Panc1 (cell line): ENCODE results near the gene FLVCR2.

Experiments used
- POLR2AphosphoS5 ChIP-seq: IDR thresholded peaks from 2 replicates; pipeline ENCODE4 v1.6.1; 2012; ENCODE audit warnings: mild to moderate bottlenecking, low read depth, low read length, moderate library complexity
- TF ChIP-seq, protein P1 (sequence below): fragments of 450-650 bp; IDR thresholded peaks from 2 replicates; pipeline ENCODE4 v1.5.1; 2017; ENCODE audit warnings: mild to moderate bottlenecking

DNA sequence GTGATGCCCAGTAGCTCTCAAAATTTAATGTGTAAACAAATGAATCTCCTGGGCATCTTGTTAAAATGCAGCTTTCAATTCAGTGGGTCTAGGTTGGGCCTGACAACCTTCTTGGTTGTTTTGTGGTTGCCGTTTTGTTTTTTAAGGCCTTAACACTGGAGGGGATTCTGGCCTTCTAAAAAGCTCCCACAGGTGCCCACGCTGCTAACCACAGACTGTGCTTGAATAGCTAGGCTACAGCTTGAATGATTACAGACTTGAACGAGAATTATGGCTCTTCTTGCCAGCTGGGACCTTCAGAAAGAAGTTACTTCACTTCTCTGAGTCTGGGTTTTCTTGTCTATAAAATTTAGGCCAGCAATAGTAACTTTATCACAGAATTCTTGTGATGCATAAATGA lies 1.3 kb upstream of the FLVCR2 start:
- TF ChIP-seq, protein P1, sequence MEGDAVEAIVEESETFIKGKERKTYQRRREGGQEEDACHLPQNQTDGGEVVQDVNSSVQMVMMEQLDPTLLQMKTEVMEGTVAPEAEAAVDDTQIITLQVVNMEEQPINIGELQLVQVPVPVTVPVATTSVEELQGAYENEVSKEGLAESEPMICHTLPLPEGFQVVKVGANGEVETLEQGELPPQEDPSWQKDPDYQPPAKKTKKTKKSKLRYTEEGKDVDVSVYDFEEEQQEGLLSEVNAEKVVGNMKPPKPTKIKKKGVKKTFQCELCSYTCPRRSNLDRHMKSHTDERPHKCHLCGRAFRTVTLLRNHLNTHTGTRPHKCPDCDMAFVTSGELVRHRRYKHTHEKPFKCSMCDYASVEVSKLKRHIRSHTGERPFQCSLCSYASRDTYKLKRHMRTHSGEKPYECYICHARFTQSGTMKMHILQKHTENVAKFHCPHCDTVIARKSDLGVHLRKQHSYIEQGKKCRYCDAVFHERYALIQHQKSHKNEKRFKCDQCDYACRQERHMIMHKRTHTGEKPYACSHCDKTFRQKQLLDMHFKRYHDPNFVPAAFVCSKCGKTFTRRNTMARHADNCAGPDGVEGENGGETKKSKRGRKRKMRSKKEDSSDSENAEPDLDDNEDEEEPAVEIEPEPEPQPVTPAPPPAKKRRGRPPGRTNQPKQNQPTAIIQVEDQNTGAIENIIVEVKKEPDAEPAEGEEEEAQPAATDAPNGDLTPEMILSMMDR: no peak
- no peak for TF ChIP-seq POLR2AphosphoS5
